ENCODE measurements around the gene OTULIN.

DNA sequence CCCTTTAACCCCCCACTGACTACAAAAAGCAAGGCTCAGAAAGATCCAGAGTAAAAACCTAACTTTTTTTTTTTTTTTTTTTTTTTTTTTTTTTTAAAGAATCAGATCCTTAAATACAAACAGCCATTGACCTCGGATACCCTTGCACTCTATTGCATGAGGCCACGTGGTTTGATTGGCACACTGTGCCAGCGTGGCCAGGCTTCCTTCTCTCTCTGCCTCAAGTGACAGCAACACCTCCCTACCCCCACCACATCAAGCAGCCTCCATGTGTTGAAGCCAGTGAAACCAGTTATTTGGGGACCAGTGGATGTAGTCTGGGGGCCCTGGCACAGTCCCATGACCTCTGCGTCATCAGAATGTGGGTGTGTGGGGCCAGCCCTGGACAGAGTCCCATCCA lies 71.4 kb downstream of the OTULIN start:
- TF ChIP-seq, protein P1, sequence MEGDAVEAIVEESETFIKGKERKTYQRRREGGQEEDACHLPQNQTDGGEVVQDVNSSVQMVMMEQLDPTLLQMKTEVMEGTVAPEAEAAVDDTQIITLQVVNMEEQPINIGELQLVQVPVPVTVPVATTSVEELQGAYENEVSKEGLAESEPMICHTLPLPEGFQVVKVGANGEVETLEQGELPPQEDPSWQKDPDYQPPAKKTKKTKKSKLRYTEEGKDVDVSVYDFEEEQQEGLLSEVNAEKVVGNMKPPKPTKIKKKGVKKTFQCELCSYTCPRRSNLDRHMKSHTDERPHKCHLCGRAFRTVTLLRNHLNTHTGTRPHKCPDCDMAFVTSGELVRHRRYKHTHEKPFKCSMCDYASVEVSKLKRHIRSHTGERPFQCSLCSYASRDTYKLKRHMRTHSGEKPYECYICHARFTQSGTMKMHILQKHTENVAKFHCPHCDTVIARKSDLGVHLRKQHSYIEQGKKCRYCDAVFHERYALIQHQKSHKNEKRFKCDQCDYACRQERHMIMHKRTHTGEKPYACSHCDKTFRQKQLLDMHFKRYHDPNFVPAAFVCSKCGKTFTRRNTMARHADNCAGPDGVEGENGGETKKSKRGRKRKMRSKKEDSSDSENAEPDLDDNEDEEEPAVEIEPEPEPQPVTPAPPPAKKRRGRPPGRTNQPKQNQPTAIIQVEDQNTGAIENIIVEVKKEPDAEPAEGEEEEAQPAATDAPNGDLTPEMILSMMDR (IDR thresholded peaks at IDR 0.05): no peak
- no peak for TF ChIP-seq POLR2A (IDR thresholded peaks at IDR 0.05)

Data from tibial nerve (tissue), 3 donors.